Hepatocyte (in vitro differentiated cells): ENCODE data around the gene ANTXR2.

Experiments
- CTCF ChIP-seq: fragments of 200-600 bp; sonication (generic); IDR thresholded peaks from 2 replicates; pipeline ENCODE4 v1.5.1; 2016; ENCODE audit warnings: antibody characterized with exemption, mild to moderate bottlenecking; ENCODE audit not compliant: poor library complexity
- EZH2 ChIP-seq: fragments of 200-600 bp; sonication (generic); IDR thresholded peaks from 2 replicates; pipeline ENCODE4 v1.6.1; 2016; ENCODE audit warnings: antibody characterized with exemption, mild to moderate bottlenecking, borderline replicate concordance

- no peak for TF ChIP-seq EZH2
- no peak for TF ChIP-seq CTCF
Observed at GRCh38 chr4:79998201-79998600, 74.8 kb downstream of the ANTXR2 start.
